GM21367 (cell line): ENCODE data around the gene PTTG1.
"Not testable (repeated sequence)": the region's sequence is repeated elsewhere in the genome, so short reads cannot be mapped to it uniquely, and the experiment has no call there.

Experiments used
- ATAC-seq: cut with Tn5 transposase; IDR thresholded peaks from one replicate; pipeline ENCODE4 v1.9.1; 2021; ENCODE audit not compliant: unreplicated experiment

Gene PTTG1

GRCh38 chr5:160420331-160420610 lies 1.4 kb upstream of the PTTG1 start:
- ATAC-seq = no peak

- ATAC-seq = no peak
These were observed 1.4 kb downstream of the PTTG1 start for GRCh38 chr5:160423099-160423498.

- ATAC-seq = no peak
These were observed 6.0 kb downstream of the PTTG1 start for GRCh38 chr5:160427607-160428006.

GRCh38 chr5:160432196-160432595 lies 10.5 kb downstream of the PTTG1 start:
- no peak for ATAC-seq

- no peak for ATAC-seq
These were observed 11.1 kb downstream of the PTTG1 start for GRCh38 chr5:160432787-160433186.

- ATAC-seq = peak; percentile 81
These were observed 12.4 kb downstream of the PTTG1 start for GRCh38 chr5:160434022-160434531.

GRCh38 chr5:160435532-160435931 lies 13.9 kb downstream of the PTTG1 start:
- no peak for ATAC-seq

- no peak for ATAC-seq
These were observed 14.4 kb downstream of the PTTG1 start for GRCh38 chr5:160436017-160436416.

- not testable (repeated sequence) for ATAC-seq
These were observed 15.0 kb downstream of the PTTG1 start for GRCh38 chr5:160436661-160437060.

- ATAC-seq = no peak
These were observed 15.6 kb downstream of the PTTG1 start for GRCh38 chr5:160437271-160437670.

- ATAC-seq = peak; percentile 29
These were observed 16.9 kb downstream of the PTTG1 start for GRCh38 chr5:160438316-160439204.

GRCh38 chr5:160439205-160439600 lies 17.5 kb downstream of the PTTG1 start:
- ATAC-seq = peak; percentile 53

- peak; percentile 13 for ATAC-seq
These were observed 19.7 kb downstream of the PTTG1 start for GRCh38 chr5:160441311-160441781.

- ATAC-seq = peak; percentile 20
These were observed 21.3 kb downstream of the PTTG1 start for GRCh38 chr5:160442824-160443431.

- no peak for ATAC-seq
These were observed 22.8 kb downstream of the PTTG1 start for GRCh38 chr5:160444407-160444806.

GRCh38 chr5:160445132-160445531 lies 23.5 kb downstream of the PTTG1 start:
- no peak for ATAC-seq

GRCh38 chr5:160445751-160446150 lies 24.1 kb downstream of the PTTG1 start:
- no peak for ATAC-seq

GRCh38 chr5:160448886-160449285 lies 27.2 kb downstream of the PTTG1 start:
- ATAC-seq = no peak

- no peak for ATAC-seq
These were observed 27.8 kb downstream of the PTTG1 start for GRCh38 chr5:160449458-160449857.

- ATAC-seq = no peak
These were observed 28.7 kb downstream of the PTTG1 start for GRCh38 chr5:160450164-160450932.

GRCh38 chr5:160451281-160451680 lies 29.6 kb downstream of the PTTG1 start:
- no peak for ATAC-seq
